Uterus (tissue), 4 donors: Measurements from ENCODE around the gene KREMEN2. TPM values are rescaled to one million over a fixed set of nuclear protein-coding genes. Genes with fewer than 3 reads are reported as not detected.

Source experiments
- DNase-seq, 2 donors: peaks; one replicate each; pipeline ENCODE4 v3.0.0-alpha.2; 2019 to 2020
- H3K27ac ChIP-seq, 2 donors: fragments of 200-600 bp; sonication (generic); 1 replicate in 1 of 2; 2 replicates in 1 of 2; pipeline ENCODE4 v1.5.1; 2016 to 2018
- H3K27me3 ChIP-seq, 2 donors: fragments of 200-600 bp; sonication (generic); one replicate each; pipeline ENCODE4 v1.5.1; 2018 to 2019; ENCODE audit warnings: control low read depth in 1 of 2
- H3K36me3 ChIP-seq, 2 donors: fragments of 200-600 bp; sonication (generic); one replicate each; pipeline ENCODE4 v1.5.1; 2019; ENCODE audit warnings: control low read depth in 1 of 2
- H3K4me1 ChIP-seq, 2 donors: fragments of 200-600 bp; sonication (generic); one replicate each; pipeline ENCODE4 v1.5.1; 2018 to 2019; ENCODE audit warnings: control low read depth in 1 of 2
- H3K4me3 ChIP-seq, 2 donors: fragments of 200-600 bp; sonication (generic); 1 replicate in 1 of 2; 2 replicates in 1 of 2; pipeline ENCODE4 v1.5.1; 2018 to 2019; ENCODE audit warnings: mild to moderate bottlenecking in 1 of 2
- H3K9me3 ChIP-seq, 2 donors: fragments of 200-600 bp; sonication (generic); one replicate each; pipeline ENCODE4 v1.5.1; 2019; ENCODE audit warnings: control low read depth in 1 of 2
- POLR2A ChIP-seq, 2 donors: fragments of 450-650 bp; IDR thresholded peaks; one replicate each; pipeline ENCODE4 v1.6.1; 2016; ENCODE audit warnings: antibody characterized with exemption in 2 of 2, mild to moderate bottlenecking in 1 of 2, moderate library complexity in 1 of 2
- intact Hi-C: fragments of 100-400 bp; cut with DNase I; formaldehyde crosslinking; loops from one replicate; pipeline ENCODE4 v1.15.1; 2023; ENCODE audit warnings: low total_unique reads
- total RNA-seq, 4 donors: library from RNA; depleted of rRNA in 3 of 4; stranded (reverse); fragments of >200 nt in 3 of 4; gene quantifications; one replicate each; pipeline versions ENCODE4 v1.1.0 to v1.2.4, GENCODE V29; 2014 to 2023
- TF ChIP-seq, protein P1 (sequence below), 4 experiments: fragments of 200-600 bp in 2 of 4; fragments of 450-650 bp in 2 of 4; sonication (generic) in 2 of 4; IDR thresholded peaks; one replicate each; pipeline ENCODE4 v1.5.1; 2016 to 2019; ENCODE audit warnings: antibody characterized with exemption in 4 of 4, mild to moderate bottlenecking in 2 of 4, moderate library complexity in 1 of 4
- donor health status: DM: yes; HTN: yes; CAD: no.

KREMEN2 gene
- total RNA-seq, 4 donors from 2014 or later, result 0.41 TPM; not detected in 3

DNA sequence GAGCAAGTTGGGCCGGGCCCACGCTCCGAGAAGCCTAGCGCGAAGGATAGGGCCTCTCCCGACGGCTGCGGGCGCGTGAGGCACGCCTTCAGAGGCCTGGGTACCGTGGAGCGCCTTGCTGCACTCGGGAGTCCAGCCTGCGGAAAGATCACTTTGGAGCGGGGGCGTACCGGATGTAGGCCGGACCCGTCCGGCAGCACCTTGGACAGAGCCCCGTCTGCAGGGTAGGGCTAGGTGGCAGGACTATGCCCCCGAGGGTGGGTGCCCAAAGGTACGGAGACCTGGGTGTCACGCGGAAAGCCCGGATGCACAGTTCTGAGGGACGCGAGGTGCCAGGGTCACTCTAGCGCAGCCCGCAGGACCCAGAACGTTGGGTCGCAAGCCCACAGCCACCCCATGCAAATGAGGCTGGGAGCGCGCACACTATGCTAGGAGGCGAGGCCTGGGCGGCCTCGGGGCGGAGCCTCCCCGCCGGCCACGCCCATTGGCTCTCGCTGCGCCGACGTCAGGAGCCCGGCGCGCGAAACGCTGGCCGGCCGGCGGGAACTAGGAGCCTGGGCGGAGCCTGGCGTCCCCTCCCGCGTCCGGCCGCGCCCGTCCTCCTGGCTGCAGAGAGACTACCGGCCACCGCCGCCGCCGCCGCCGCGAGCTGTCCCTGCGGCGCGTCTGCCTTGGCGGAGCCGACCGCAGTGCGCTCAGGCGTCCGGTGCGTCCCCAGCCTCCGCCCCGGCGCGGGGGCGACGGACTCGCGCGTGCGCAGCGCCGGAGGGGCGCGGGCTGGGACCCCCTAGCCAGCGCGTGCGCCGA lies 4.9 kb downstream of the KREMEN2 start, which contains the start of gene PAQR4:
TSS of gene PAQR4 (plus strand) at position 611 of the 807 bp plus-strand sequence. CDS start 327 bp downstream, outside the sequence.
- peak within 1 kb of the TSS; percentile 35 to 42 for H3K4me3 ChIP-seq
- intact Hi-C loops, result no loop called here
- TF ChIP-seq, protein P1, sequence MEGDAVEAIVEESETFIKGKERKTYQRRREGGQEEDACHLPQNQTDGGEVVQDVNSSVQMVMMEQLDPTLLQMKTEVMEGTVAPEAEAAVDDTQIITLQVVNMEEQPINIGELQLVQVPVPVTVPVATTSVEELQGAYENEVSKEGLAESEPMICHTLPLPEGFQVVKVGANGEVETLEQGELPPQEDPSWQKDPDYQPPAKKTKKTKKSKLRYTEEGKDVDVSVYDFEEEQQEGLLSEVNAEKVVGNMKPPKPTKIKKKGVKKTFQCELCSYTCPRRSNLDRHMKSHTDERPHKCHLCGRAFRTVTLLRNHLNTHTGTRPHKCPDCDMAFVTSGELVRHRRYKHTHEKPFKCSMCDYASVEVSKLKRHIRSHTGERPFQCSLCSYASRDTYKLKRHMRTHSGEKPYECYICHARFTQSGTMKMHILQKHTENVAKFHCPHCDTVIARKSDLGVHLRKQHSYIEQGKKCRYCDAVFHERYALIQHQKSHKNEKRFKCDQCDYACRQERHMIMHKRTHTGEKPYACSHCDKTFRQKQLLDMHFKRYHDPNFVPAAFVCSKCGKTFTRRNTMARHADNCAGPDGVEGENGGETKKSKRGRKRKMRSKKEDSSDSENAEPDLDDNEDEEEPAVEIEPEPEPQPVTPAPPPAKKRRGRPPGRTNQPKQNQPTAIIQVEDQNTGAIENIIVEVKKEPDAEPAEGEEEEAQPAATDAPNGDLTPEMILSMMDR (IDR thresholded peaks at IDR 0.05), result peak in 1 of 4 experiments; percentile 7
- peak in 1 of 2 donors; percentile 42 for TF ChIP-seq POLR2A (IDR thresholded peaks at IDR 0.05)
- peaks cover 13 to 26% of the 10 kb centered on the region in 2 donors for H3K27me3 ChIP-seq
- no peaks in the 10 kb centered on the region for H3K9me3 ChIP-seq
- no peaks in the 10 kb centered on the region for H3K36me3 ChIP-seq
- peak; percentile 61 to 77 for DNase-seq
- H3K27ac ChIP-seq, result no peak within 1 kb of the TSS
- H3K4me1 ChIP-seq, result peaks cover 0 to 35% of the 10 kb centered on the region in 2 donors

DNA sequence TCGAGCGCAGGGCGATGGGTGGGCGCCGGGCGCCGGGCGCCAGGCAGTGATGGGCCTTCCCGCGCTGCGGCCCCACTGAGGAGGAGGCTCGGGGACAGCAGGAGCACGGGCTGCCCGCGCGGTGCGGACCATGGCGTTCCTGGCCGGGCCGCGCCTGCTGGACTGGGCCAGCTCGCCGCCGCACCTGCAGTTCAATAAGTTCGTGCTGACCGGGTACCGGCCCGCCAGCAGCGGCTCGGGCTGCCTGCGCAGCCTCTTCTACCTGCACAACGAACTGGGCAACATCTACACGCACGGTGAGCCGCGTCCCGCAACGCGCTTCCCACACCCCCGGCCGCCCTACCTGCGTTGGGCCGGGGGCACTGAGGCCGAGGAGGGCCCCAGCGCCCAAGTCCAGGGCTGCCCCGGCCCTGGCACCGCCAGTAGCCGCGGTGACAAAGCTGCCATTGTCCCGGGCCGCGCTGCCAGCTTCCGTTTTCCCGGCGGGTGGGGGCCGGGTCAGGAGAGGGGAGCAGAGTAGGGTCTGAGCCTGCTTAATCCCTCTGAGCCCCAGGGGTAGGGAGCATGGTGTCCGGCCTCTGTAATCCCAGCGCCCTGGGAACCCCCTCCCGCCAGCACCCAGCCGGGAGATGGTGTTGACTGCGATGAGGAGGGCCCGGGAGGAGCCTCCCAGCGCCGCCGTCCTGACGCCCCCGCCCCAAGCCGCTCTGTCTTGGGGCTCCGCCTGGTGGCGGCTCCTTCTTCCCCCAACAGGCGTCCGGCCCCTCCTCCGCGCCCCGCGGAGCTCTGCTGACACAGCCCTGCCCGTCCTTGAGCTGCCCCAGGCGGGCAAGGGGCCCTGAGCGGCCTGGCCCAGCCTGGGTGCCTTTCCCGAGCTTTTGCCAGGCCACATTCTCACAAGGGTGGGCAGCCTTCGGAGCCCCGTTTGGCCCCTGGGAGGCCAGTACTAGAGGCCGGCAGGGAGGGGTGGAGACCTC lies 5.8 kb downstream of the KREMEN2 start:
- Histone ChIP-seq H3K27ac (no peak overlapping the region), H3K4me1 (peaks cover 0 to 26% of the 10 kb centered on the region in 2 donors), H3K36me3 (no peaks in the 10 kb centered on the region), H3K9me3 (no peaks in the 10 kb centered on the region), H3K27me3 (peaks cover 13 to 17% of the 10 kb centered on the region in 2 donors), H3K4me3 (peak overlapping the region; percentile 35 to 42)
- no peak for TF ChIP-seq POLR2A (IDR thresholded peaks at IDR 0.05)
- TF ChIP-seq, protein P1 (IDR thresholded peaks at IDR 0.05), result no peak
- intact Hi-C loops, result no loop called here
- no peak for DNase-seq

DNA sequence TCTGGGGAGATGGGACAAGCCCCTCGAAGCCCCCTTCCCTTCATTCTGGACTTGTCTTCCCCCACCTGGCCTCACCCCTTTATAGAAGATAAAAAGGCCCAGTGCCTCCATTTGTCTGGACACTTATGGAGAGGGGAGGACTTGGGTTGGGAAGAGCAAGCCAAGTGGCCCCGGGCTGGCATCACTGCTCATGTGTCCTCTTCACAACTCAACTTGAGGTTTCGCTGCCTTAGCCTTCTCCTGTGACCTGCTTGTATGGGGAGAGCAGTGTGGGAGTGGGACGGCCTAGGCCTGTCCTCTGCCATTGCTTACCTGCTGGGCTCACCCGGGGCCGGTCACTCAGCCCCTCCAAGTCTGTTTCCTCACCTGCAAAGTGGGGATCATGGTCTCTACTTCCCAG lies 6.5 kb downstream of the KREMEN2 start:
- H3K9me3 ChIP-seq, result no peaks in the 10 kb centered on the region
- intact Hi-C loops, result no loop called here
- no peak overlapping the region for H3K4me3 ChIP-seq
- TF ChIP-seq, protein P1 (IDR thresholded peaks at IDR 0.05), result no peak
- no peak for TF ChIP-seq POLR2A (IDR thresholded peaks at IDR 0.05)
- no peak overlapping the region for H3K27ac ChIP-seq
- no peak for DNase-seq
- no peaks in the 10 kb centered on the region for H3K36me3 ChIP-seq
- H3K27me3 ChIP-seq, result peaks cover 9 to 13% of the 10 kb centered on the region in 2 donors
- peaks cover 0 to 23% of the 10 kb centered on the region in 2 donors for H3K4me1 ChIP-seq

DNA sequence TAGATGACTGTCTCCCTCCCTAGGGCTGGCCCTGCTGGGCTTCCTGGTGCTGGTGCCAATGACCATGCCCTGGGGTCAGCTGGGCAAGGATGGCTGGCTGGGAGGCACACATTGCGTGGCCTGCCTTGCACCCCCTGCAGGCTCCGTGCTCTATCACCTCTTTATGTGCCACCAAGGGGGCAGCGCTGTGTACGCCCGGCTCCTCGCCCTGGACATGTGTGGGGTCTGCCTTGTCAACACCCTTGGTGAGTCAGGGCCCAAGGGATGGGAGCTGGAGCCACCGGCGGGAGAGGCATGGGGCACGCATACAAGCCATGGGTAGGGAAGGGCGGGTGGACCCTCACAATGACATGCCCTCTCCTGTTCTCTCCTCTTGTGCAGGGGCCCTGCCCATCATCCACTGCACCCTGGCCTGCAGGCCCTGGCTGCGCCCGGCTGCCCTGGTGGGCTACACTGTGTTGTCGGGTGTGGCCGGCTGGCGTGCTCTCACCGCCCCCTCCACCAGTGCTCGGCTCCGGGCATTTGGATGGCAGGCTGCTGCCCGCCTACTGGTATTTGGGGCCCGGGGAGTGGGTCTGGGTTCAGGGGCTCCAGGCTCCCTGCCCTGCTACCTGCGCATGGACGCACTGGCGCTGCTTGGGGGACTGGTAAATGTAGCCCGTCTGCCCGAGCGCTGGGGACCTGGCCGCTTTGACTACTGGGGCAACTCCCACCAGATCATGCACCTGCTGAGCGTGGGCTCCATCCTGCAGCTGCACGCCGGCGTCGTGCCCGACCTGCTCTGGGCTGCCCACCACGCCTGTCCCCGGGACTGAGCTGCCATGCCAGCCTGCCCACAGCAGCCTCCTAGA lies 7.3 kb downstream of the KREMEN2 start:
- TF ChIP-seq, protein P1 (IDR thresholded peaks at IDR 0.05), result no peak
- no peak for TF ChIP-seq POLR2A (IDR thresholded peaks at IDR 0.05)
- Histone ChIP-seq H3K27ac (no peak overlapping the region), H3K9me3 (no peaks in the 10 kb centered on the region), H3K27me3 (peaks cover 4 to 13% of the 10 kb centered on the region in 2 donors), H3K4me3 (no peak overlapping the region), H3K36me3 (no peaks in the 10 kb centered on the region), H3K4me1 (peaks cover 0 to 23% of the 10 kb centered on the region in 2 donors)
- DNase-seq, result no peak
- intact Hi-C loops, result no loop called here
